LNCaP clone FGC (cell line): Measurements from ENCODE around the gene COG7.
"Not testable (repeated sequence)": the region's sequence is repeated elsewhere in the genome, so short reads cannot be mapped to it uniquely, and the experiment has no call there.

Experiments
- DNase-seq: peaks from one replicate; pipeline ENCODE4 v3.0.0-alpha.2; 2011; ENCODE audit warnings: low read depth
- H3K4me3 ChIP-seq: 2 replicates; pipeline ENCODE4 v1.5.1; 2011; ENCODE audit warnings: mild to moderate bottlenecking, low read depth, low read length, control low read depth
- CTCF ChIP-seq: IDR thresholded peaks from 2 replicates; pipeline ENCODE4 v1.5.1; 2012; ENCODE audit warnings: mild to moderate bottlenecking; ENCODE audit not compliant: control insufficient read depth, insufficient read depth; ENCODE audit errors: extremely low read depth

Gene COG7

GRCh38 chr16:23388786-23389185, 64.2 kb downstream of the COG7 start:
- H3K4me3 ChIP-seq = no peak overlapping the region
- TF ChIP-seq CTCF = no peak
- no peak for DNase-seq

GRCh38 chr16:23387666-23388065, 65.3 kb downstream of the COG7 start:
- no peak for TF ChIP-seq CTCF
- H3K4me3 ChIP-seq = no peak overlapping the region
- DNase-seq = no peak

GRCh38 chr16:23385441-23385840, 67.5 kb downstream of the COG7 start:
- DNase-seq = no peak
- H3K4me3 ChIP-seq = no peak overlapping the region
- TF ChIP-seq CTCF = no peak

- no peak for DNase-seq
- no peak overlapping the region for H3K4me3 ChIP-seq
- TF ChIP-seq CTCF = no peak
These were observed 68.1 kb downstream of the COG7 start for GRCh38 chr16:23384878-23385277.

DNA sequence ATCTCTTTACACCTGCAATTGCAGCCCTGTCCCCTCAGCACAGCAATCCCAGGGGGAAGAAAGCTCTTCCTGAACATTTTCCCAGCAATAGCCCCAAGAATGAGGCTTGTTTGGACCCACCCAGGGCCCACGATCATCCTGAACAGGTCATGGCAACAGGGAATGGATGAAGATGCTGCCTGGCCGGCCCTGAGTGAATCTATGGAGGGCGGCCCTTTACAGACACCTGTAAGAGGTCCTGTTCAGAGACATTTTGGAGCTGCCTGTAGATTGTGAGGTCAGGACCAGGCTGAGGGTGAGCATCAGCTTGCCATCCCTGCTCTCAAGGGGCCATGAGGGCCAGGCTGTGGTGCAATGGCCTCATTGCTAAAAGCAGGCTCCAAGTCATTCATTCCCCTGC, 69.1 kb downstream of the COG7 start:
- TF ChIP-seq CTCF = no peak
- H3K4me3 ChIP-seq = no peak overlapping the region
- DNase-seq = no peak

- no peak for DNase-seq
- TF ChIP-seq CTCF = no peak
- H3K4me3 ChIP-seq = no peak overlapping the region
These were observed 70.7 kb downstream of the COG7 start for GRCh38 chr16:23382279-23382678.

- not testable (repeated sequence) for H3K4me3 ChIP-seq, DNase-seq
These were observed 71.3 kb downstream of the COG7 start for GRCh38 chr16:23381702-23382101.
